Right lobe of liver (tissue), 4 donors: ENCODE measurements around the gene ALPL.

ENCODE experiments used
- POLR2A ChIP-seq: fragments of 450-650 bp; IDR thresholded peaks from one replicate; pipeline ENCODE4 v1.6.1; 2017; ENCODE audit warnings: antibody characterized with exemption, mild to moderate bottlenecking
- TF ChIP-seq, protein P1 (sequence below), 4 donors: fragments of 200-600 bp in 3 of 4; fragments of 450-650 bp in 1 of 4; IDR thresholded peaks; one replicate each; pipeline versions ENCODE4 v1.5.1 to v1.8.0; 2016 to 2022; ENCODE audit warnings: antibody characterized with exemption in 4 of 4, mild to moderate bottlenecking in 2 of 4
- donor health status: DM: no; HTN: no; CAD: no.
- donor health status: DM: no; HTN: no; CAD: no.
- donor health status: DM: no; HTN: yes; CAD: no.

DNA sequence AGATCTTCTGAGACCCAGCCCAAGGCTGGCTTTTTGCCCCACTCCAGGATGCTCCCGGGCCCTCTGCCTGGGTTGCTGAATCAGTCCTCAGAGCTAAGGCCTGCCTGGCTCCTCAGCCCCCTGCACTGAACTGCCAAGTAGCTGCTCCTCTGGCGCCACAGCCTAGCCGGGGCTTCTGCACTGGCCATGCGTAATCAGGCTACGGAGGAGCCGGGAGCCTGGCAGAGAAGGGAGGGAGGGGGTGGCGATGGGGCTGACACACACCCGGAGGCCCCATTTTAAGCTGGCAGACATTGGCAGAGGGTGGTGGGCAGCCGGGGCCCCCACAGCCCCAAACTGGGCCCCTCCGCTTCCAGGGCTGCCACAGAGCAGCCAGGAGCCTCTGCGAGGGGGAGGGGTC lies 38.7 kb downstream of the ALPL start:
- TF ChIP-seq POLR2A = no peak
- TF ChIP-seq, protein P1, sequence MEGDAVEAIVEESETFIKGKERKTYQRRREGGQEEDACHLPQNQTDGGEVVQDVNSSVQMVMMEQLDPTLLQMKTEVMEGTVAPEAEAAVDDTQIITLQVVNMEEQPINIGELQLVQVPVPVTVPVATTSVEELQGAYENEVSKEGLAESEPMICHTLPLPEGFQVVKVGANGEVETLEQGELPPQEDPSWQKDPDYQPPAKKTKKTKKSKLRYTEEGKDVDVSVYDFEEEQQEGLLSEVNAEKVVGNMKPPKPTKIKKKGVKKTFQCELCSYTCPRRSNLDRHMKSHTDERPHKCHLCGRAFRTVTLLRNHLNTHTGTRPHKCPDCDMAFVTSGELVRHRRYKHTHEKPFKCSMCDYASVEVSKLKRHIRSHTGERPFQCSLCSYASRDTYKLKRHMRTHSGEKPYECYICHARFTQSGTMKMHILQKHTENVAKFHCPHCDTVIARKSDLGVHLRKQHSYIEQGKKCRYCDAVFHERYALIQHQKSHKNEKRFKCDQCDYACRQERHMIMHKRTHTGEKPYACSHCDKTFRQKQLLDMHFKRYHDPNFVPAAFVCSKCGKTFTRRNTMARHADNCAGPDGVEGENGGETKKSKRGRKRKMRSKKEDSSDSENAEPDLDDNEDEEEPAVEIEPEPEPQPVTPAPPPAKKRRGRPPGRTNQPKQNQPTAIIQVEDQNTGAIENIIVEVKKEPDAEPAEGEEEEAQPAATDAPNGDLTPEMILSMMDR (IDR thresholded peaks at IDR 0.05) = no peak
